SU-DHL-6 (cell line): ENCODE results near the gene SCARF2.

Source experiments
- CTCF ChIP-seq: fragments of 200-600 bp; sonication (generic); IDR thresholded peaks from one replicate; pipeline ENCODE4 v1.5.1; 2017; ENCODE audit warnings: antibody characterized with exemption, mild to moderate bottlenecking, low read length, moderate library complexity; ENCODE audit not compliant: insufficient read depth, poor library complexity, severe bottlenecking
- EZH2phosphoT487 ChIP-seq: fragments of 200-600 bp; sonication (generic), shearing (Covaris generic); conservative IDR thresholded peaks from 2 replicates; pipeline ENCODE4 v1.6.1; 2018; ENCODE audit warnings: mild to moderate bottlenecking, antibody characterized with exemption, low read length, moderate library complexity, mixed read lengths

- TF ChIP-seq CTCF (no peak), EZH2phosphoT487 (no peak)
Measured at GRCh38 chr22:20419664-20419951, 18.0 kb downstream of the SCARF2 start.
